Measurements from ENCODE around the gene BHLHE23. TPM values are rescaled to one million over a fixed set of nuclear protein-coding genes. Genes with fewer than 3 reads are reported as not detected.

The BHLHE23 gene
- total RNA-seq, 1 donor from 2014 or later = not detected

DNA sequence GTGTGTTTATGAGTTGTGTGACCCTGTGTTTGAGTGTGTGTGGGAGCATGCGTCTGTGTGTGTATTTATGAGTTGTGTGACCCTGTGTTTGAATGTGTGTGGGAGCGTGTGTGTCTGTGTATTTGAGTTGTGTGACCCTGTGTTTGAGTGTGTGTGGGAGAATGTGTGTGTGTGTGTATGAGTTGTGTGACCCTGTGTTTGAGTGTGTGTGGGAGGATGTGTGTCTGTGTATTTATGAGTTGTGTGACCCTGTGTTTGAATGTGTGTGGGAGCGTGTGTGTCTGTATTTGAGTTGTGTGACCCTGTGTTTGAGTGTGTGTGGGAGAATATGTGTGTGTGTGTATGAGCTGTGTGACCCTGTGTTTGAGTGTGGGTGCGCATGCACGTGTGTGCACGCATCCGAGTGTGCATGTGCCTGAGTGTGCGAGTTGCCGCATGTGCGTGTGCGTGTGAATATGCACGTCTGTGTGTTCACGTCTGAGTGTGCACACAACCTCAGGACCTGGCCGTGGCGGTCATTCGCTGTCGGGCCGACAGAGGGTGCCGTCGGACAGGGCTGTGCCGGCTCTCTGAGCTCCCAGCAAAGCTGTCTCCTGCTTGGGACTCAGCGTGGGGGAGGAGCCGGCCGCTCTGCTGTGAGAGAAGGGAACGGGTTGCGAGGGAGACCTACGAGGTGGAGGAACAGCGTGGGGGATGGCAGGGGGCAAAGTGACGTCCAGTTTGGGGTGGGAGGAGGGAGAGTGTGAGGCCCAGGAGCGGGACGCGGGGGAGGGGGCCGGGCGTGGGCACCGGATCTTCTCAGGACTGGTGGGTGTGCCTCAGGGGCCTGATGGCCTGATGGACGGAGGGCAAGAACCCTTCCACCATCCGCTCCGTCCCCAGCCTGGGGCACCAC lies 34.6 kb downstream of the BHLHE23 start:
- peak; percentile 91 for DNase-seq

DNA sequence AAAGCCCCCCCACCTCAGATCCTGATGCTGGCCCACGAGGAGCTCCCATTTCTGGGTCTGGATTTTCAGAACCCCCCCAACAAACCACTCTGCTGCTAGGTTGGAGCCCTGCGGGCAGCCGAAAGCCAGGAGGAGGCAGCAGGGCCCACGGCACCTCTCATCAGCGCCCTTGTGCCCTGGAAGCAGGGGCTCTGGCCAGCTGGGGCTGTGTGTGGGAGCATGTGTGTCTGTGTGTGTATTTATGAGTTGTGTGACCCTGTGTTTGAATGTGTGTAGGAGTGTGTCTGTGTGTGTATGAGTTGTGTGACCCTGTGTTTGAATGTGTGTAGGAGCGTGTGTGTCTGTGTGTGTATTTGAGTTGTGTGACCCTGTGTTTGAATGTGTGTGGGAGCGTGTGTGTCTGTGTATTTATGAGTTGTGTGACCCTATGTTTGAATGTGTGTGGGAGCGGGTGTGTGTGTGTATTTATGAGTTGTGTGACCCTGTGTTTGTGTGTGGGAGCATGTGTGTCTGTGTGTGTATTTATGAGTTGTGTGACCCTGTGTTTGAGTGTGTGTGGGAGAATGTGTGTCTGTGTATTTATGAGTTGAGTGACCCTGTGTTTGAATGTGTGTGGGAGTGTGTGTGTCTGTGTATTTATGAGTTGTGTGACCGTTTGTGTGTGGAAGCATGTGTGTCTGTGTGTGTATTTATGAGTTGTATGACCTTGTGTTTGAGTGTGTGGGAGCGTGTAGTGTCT lies 35.4 kb downstream of the BHLHE23 start:
- no peak for DNase-seq

DNA sequence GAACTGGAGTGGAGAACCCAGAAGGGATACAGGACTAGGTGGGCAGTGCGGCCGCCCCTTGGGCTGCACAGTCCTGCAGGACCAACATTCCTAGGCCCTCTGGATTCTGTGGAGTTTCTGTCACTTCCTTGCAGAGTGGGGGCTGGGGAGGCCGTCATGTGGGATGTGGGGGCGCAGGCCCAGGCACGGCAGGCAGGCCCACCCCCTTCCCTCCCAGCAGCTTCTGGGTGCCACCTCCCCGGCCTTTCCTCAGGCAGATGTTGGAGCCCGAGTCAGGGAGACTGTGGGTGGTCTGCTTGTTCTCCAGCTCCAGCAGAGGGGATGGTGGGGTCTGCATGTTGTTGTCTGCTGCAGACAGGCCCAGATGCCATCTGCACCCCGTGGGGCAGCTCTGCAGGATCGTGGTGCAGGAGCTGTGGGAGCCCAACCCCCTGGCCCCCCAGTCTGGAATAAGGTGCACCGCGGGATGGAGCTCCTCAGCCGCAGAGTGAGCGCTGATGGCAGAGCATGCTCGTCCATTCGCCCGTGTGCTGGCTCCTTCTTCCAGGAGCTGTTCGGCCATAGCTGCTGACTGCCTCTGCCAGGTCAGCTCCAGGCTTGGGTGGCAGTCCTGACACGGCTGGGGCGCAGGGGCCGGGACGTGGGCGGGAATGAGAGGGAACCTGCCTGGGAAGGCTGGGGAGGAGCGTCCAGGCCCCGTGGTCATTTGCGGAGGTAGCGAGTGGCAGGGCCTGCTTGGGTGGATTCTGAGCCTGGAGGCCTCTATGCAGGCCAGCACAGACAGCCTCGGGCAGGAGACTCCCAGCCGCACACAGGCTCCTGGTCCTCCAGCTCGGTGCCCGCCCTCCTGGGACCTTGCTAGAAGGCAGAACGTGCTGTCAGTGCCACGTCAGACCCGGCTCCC lies 36.2 kb downstream of the BHLHE23 start:
- DNase-seq = no peak

DNA sequence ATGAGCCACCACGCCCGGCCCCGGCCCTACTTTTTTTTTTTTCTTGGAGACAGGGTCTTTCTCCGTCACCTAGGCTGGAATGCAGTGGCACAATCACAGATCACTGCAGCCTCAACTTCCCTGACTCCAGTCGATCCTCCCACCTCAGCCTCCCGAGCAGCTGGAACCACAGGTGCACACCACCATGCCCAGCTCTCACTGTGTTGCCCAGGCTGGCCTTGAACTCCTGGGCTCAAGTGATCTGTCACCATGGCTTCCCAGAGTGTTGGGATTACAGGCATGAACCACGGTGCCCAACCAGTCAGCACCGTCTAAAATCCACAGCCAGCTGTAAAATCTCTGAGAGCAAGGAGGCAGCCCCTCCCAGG lies 36.8 kb downstream of the BHLHE23 start:
- no peak for DNase-seq

DNA sequence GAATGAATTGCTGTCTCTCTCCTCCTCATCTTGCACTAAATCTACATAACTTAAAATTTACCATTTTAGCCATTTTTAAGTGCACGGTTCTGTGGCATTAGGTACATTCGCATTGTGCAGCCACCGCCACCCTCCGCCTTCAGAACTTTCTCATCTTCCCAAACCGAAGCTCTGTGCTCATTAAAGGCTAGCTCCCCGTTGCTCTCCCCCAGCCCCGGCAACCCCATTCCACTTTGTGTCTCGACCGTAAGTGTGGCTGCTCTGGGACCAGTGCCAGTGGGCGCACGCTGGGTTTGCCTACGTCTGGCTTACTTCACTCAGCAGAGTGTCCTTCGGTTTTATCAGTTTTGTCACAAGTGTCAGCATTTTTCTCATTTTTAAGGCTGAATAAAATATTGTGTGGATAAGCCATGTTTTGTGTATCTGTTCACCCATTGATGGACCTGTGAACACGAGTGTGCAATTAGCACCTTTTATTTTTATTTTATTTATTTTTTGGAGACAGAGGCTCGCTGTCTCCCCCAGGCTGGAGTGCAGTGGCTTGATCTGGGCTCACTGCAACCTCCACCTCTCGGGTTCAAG lies 37.5 kb downstream of the BHLHE23 start:
- DNase-seq = no peak

DNA sequence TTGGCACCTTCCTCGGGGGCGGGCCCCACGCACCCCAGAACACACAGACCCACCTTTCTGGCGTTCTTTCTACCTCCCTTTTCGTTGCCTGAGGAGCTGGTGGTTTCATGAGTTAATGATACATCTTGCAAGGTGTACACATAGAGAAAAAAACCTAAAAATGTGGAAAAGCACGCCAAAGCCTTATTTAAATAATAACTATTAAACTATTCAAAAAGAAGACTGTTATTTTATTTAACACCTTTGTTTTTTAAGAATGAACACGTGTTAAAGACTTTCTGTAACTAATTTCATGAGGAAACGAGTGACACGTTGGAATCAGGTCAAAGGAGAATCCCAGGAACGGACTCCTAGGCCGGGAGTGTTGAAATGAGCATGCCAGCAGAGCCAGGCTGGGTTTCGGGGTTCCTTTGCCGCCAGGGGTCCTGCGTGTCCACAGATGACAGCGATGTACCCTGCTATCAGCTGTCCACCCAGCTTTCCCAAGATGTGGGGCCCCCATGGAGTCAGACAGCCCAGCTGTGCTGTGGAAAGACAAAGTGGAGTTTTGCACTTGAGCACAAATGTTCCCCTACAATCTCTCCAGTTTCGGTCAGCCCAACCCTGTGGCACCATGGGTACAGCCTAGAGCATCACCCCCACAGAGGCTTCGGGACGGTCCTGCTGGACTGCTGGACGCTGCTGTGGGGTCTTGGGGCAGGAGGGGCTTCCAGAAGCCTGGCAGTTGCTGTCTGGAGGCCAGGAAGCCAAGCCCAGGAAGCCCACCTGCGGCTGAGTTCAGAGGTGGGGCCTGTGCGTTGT lies 38.2 kb downstream of the BHLHE23 start:
- peak; percentile 42 for DNase-seq

DNA sequence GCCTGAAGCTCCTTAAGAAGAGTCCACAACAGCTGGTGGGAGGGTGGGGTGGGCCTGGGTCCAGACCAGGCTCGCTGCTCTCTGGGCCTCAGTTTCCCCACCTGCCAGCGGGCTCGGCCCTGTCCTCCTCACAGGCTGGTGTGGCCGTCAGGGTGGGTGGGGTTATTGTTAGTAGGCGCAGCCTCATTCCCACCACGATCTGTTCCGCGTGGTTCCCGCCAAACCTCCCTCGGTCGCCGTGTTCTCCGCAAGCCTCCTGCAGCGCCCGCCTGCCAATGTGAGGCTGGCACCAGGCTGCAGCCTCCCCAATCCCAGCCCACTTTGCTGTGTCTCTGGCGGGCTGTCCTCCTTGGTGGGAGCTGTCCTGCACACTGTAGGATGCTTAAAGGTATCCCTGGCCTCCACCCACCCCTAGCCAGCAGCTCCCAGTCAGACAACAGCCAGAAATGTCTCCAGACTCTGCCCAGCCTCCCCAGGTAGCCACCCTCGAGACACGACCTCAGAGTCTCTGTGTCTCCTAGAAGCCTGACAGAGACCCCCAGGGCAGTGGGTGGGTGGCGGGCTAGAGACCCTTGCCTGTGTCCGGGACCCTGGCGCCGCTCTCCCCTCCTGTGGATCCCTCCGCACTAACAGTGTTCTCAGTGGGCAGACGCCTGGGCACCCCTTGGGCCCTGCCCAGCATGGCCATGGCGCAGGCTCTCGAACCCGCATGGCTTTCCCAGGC lies 39.0 kb downstream of the BHLHE23 start:
- DNase-seq = no peak

DNA sequence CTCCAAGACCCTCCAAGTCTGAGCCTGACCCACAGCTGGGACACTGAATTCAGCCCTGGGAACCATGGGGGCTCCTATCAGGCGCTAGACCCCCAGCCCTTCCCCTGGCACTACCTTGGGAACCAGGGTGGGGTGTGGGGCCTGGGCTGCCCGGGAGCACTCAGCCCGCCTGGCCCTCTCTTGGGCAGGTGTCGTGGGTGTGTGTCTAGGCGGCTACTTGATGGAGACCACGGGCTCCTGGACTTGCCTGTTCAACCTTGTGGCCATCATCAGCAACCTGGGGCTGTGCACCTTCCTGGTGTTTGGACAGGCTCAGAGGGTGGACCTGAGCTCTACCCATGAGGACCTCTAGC lies 39.6 kb downstream of the BHLHE23 start:
- DNase-seq = no peak

DNA sequence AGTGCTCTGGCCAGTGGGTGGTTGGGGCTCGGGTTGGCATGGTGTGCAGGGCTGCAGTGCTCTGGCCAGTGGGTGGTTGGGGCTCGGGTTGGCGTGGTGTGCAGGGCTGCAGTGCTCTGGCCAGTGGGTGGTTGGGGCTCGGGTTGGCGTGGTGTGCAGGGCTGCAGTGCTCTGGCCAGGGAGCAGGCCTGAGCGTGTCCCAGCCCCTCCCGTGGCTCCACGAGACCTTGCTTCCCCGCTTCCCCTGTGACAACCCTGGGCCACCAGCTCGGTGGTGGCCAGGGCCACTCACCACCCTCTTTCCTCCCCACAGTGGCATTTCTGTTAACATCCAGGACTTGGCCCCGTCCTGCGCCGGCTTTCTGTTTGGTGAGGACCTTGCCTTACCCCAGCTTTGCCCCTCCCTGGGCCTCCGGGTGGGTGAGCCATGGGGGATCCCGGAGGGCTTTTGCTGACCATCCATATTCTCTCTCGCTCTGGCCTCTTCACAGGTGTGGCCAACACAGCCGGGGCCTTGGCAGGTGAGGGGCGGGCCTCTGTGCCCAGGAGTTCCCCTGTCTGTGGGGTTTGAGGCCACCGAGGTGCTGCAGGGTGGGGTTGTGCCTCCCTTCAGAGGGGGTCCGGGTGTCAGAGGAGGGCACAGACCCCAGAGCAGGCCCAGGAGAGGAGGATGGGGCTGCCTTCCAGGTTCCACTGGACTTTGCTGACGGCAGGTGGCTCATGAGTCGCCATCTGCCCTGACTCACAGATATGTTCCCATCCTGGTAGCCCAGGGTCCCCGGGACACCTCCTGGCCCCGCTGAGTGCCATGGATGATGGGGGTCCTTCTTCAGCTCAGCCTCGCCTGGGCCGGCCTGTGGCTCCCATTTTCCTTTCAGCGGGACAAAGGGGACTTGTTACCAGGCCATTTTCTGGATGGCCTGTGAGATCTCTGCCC lies 40.3 kb downstream of the BHLHE23 start:
- no peak for DNase-seq

DNA sequence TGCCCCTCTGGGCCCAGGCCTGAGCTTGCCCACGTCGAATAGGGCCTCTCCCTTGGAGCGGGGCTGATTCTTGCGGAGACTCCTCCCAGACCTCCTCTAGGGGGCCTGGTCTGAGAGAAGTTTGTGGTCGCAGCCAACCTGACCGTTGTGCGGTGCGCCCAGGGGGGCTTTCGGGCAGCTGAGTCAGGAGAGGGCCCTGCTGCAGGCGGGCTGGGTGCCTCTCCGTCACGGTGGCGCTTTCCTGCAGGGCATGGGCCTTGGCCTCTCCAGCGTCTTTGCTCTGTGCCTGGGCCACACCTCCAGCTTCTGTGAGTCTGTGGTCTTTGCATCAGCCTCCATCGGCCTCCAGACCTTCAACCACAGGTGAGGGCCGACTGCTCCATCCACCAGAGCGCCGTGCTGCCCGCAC lies 41.4 kb downstream of the BHLHE23 start:
- no peak for DNase-seq

DNA sequence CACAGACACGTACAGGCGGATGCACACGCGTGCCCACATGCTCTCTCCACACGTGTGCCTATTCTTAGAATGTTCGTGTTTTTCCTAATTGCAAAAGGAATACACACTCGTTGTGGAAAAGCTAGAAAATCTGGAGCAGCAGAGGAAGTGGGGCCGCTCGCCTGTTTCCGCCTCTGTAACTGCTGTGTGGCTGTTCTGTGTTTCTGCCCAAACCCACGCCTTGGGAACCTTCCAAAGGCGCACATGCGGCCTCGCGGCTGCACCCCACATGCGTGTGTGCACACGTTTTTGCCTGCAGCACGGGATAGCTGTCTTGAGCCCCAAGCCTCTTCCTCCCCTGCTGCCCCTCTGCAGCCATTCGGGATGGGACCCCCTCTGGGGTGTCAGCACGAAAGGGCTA lies 42.1 kb downstream of the BHLHE23 start:
- DNase-seq = no peak

DNA sequence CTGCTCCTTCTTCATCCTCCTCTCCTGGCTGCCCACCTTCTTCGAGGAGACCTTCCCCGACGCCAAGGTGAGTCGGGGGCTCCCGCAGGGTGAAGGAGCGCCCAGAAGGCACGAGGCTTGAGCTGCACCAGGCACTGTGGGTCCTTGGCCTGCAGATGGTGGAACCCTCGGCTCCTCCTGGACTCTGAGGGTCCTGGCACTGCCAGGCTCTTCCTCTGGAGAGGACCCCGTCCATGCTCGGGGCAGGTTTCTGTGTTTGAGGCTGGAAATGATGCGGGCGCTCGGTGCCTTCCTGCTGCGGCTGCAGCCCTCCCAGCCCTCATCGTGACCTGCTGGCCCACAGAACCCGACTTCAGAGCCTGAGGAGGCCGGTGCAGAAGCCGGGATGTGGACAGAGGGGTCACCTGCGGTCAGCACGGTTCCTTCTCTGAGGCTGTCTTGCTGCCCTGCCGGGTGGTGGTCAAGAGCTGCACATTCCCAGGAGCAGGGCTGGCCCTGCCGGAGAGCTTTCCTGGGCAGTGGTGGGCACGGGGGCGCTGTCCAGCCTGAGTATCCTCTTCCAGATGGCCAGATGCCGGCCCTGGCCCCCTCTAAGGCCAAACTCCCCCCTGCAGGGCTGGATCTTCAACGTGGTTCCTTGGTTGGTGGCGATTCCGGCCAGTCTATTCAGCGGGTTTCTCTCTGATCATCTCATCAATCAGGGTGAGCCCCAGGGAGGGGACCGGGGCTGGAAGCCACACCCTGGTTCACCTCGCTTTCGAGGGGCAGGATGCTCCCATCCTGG lies 43.0 kb downstream of the BHLHE23 start:
- no peak for DNase-seq

DNA sequence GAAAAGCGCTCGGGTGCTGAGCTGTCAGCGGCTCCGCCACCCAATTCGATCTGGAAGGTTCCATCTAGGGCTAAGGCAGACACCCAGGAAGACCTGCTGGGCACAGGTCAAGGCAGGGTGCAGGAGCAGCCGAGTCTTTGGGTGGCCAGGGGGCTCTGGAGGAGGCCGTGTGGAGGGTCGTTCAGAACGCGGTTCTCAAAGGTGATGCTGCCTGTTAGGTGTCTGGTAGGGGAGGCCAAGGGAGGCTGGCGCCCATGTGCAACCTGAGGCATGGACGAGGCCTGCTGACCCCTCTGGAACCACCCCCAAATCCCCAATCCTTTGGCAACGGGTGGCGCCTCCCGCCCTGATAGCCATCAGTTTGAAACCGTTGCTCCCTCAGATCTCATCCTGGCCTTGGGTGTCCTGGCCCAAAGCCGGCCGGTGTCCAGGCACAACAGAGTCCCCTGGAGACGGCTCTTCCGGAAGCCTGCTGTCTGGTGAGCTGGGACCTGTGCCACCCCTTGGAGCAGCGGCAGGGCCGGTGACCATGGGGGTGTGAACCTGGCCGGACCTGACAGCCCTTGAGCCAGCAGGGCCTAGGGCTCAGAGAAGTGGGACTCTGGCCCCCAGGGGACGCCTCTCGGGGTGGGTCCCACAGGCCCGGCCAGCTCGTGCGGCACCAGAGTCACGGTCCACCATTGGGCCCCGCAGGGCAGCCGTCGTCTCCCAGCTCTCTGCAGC lies 43.7 kb downstream of the BHLHE23 start:
- DNase-seq = no peak

DNA sequence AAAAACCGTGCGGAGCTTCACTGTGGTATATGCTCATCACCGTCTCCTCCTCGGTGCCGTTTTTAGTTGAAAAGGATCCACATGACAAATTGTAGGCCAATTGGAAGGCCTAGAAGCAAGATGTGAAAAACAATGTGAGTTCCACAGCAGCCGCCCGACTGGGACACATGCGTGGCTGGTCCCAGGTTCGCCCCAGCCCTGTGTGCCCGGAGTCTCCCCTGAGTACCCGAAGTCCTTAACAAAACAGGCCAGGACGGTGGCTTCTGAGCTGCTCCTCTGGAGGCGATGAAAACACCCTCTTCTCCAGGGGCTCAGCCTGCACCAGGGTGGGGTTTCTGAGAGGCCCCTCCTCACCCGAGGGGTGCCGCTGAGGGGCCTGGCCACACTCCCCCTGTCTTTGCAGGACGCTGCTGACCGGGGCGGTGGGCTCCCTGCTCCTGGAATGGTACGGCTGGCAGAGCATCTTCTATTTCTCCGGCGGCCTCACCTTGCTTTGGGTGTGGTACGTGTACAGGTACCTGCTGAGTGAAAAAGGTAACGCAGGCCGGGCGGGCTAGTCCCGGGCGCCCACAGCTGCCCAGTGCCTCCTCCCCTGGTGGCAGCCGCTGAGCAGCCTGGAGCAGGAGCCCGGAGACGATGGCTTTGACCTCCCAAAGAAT lies 44.4 kb downstream of the BHLHE23 start:
- DNase-seq = no peak

DNA sequence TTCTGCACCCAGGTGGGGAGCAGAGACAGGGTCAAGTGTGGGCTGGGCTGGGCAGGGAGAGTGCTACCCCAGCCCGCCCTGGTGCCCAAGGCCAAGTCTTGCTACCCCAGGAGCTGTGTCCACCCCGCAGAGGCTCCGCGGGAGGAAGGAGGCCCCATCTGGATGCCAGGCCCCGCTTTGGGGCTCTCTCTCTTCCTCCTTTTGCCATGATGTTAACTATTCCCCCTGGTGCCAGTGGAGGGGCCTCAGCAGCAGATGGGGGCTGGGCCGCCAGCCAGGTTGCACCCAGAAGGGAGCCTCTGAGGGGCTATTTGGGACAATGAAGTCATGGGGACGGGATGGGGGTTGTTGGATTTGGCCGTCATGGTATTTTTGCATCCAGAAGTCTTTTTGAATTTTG lies 45.0 kb downstream of the BHLHE23 start:
- DNase-seq = no peak

DNA sequence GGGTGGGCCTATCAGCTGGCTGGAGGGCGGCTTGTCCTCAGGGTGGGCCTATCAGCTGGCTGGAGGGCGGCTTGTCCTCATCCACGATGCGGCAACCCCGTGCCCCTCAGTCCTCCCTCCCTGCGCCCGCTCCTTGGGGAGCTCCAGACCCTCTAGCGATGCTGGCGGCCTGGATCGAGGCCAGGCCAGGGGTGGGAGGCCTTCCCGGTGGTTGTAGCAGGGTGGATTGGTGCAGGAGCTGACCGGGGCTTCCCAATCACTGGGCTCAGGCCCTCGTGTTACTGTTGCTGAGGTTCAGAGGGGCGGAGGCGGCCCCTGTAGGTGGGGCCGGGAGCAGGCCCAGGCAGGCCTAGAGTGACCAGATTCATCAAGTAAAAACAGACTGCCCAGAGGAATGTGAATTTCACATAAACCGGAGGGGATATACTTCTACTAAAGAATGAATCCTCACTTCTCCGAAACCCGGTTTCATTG lies 45.4 kb downstream of the BHLHE23 start:
- no peak for DNase-seq
